Measurements from ENCODE around the gene NECAB3. TPM values are rescaled to one million over a fixed set of nuclear protein-coding genes. Genes with fewer than 3 reads are reported as not detected.
A peak's percentile ranks its signal among the peaks of the same experiment; 100 is the strongest.

Gene NECAB3
- total and polyA plus RNA-seq, 7 donors: 27.1 to 50.1 (median 44.6) TPM

DNA sequence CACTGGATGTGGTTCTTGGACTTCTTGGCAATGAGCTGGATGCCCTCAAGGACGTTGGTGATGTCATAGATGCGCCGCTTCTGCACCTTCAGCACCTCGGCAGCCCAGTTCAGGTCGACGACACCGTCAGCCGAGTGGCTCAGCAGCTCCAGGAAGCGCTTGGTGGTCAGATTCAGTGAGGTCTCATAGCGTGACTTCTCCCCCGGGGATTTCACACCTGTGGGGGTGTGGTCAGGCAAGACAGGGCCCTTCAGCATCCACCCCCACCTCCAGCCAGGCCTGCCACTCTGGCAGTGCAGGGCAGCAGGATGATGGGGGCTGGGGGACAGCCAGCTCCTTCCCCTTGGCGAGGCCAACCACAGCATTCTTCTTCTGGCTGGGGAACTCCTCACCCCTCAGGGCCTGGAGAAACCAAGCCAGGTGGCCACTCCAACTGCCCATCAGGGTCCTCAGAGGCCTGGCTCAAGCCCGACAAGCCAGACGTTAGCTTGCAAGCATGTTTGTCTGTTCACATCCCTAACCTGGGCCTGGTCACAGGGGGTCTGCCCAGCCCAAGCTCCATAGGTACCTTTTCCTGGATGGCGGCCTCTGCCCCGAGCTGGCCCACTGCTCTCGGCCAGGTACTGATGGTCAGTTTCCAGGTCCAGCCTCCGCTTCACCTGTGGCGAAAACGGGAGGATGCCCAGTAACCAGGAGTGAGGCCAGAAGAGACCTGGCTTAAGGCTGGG, 5.7 kb upstream of the NECAB3 start:
- 78 to 84% methylated on average over 20 of the region's 20 CpGs for WGBS, 2 donors
- H3K27ac ChIP-seq: no peak overlapping the region

GRCh38 chr20:33677991-33678702, 3.9 kb upstream of the NECAB3 start:
- no peaks in the 10 kb centered on the region for H3K36me3 ChIP-seq
- DNase-seq: peak; percentile 85
- intact Hi-C loops (cut with DNase I): no loop called here

More for the DNA sequence above, 5.7 kb upstream of the NECAB3 start:
- H3K36me3 ChIP-seq: no peaks in the 10 kb centered on the region
- no peaks in the 10 kb centered on the region for H3K9me3 ChIP-seq
- no peak overlapping the region for H3K4me3 ChIP-seq
- intact Hi-C loops (cut with DNase I): no loop called here
- H3K4me1 ChIP-seq: peaks cover 0 to 22% (median 19%) of the 10 kb centered on the region in 4 donors
- H3K27me3 ChIP-seq: no peaks in the 10 kb centered on the region
- DNase-seq: no peak
- TF ChIP-seq EP300 (IDR thresholded peaks at IDR 0.05) (no peak), CTCF (IDR thresholded peaks at IDR 0.05) (no peak), POLR2A (IDR thresholded peaks at IDR 0.05) (no peak), POLR2AphosphoS5 (IDR thresholded peaks at IDR 0.05) (no peak)

GRCh38 chr20:33676652-33677645, 2.7 kb upstream of the NECAB3 start:
- Histone ChIP-seq H3K4me1 (peaks cover 0 to 40% (median 39%) of the 10 kb centered on the region in 4 donors), H3K4me3 (no peak overlapping the region), H3K36me3 (peaks cover 0 to under 1% (median 0%) of the 10 kb centered on the region in 4 donors), H3K27me3 (no peaks in the 10 kb centered on the region), H3K9me3 (no peaks in the 10 kb centered on the region), H3K27ac (peak overlapping the region; percentile 89 to 96 (median 94))
- intact Hi-C loops (cut with DNase I): no loop called here
- 95 to 96% methylated on average over 31 of the region's 31 CpGs for WGBS, 2 donors
- no peak for DNase-seq
- no peak for TF ChIP-seq CTCF (IDR thresholded peaks at IDR 0.05)
- no peak for TF ChIP-seq POLR2AphosphoS5 (IDR thresholded peaks at IDR 0.05)
- TF ChIP-seq POLR2A (IDR thresholded peaks at IDR 0.05): no peak
- TF ChIP-seq EP300 (IDR thresholded peaks at IDR 0.05): no peak

More at GRCh38 chr20:33677991-33678702, 3.9 kb upstream of the NECAB3 start:
- H3K27me3 ChIP-seq: no peaks in the 10 kb centered on the region
- 82 to 88% methylated on average over 15 of the region's 15 CpGs for WGBS, 2 donors
- no peak overlapping the region for H3K4me3 ChIP-seq
- no peaks in the 10 kb centered on the region for H3K9me3 ChIP-seq
- peak overlapping the region; percentile 42 to 96 (median 77) for H3K27ac ChIP-seq
- TF ChIP-seq EP300 (IDR thresholded peaks at IDR 0.05) (no peak), POLR2AphosphoS5 (IDR thresholded peaks at IDR 0.05) (peak in 1 of 4 donors; percentile 19)
- peaks cover 0 to 30% (median 27%) of the 10 kb centered on the region in 4 donors for H3K4me1 ChIP-seq

- WGBS, 2 donors: 90 to 93% methylated on average over 11 of the region's 11 CpGs
- no peak for TF ChIP-seq CTCF (IDR thresholded peaks at IDR 0.05)
- Histone ChIP-seq H3K4me3 (no peak overlapping the region), H3K27ac (peak overlapping the region; percentile 89 to 96 (median 94)), H3K27me3 (no peaks in the 10 kb centered on the region), H3K36me3 (peaks cover 0 to 8% (median 3%) of the 10 kb centered on the region in 4 donors), H3K4me1 (peaks cover 0 to 40% (median 39%) of the 10 kb centered on the region in 4 donors), H3K9me3 (no peaks in the 10 kb centered on the region)
- peak; percentile 67 for DNase-seq
- intact Hi-C loops (cut with DNase I): no loop called here
Measured at GRCh38 chr20:33676121-33676520, 1.9 kb upstream of the NECAB3 start.
